ENCODE measurements around the gene MRPL12. TPM values are rescaled to one million over a fixed set of nuclear protein-coding genes. Genes with fewer than 3 reads are reported as not detected.

MRPL12 gene
- total and polyA plus RNA-seq, 2 experiments from 2014 or later: 24.5 to 94.6 TPM

DNA sequence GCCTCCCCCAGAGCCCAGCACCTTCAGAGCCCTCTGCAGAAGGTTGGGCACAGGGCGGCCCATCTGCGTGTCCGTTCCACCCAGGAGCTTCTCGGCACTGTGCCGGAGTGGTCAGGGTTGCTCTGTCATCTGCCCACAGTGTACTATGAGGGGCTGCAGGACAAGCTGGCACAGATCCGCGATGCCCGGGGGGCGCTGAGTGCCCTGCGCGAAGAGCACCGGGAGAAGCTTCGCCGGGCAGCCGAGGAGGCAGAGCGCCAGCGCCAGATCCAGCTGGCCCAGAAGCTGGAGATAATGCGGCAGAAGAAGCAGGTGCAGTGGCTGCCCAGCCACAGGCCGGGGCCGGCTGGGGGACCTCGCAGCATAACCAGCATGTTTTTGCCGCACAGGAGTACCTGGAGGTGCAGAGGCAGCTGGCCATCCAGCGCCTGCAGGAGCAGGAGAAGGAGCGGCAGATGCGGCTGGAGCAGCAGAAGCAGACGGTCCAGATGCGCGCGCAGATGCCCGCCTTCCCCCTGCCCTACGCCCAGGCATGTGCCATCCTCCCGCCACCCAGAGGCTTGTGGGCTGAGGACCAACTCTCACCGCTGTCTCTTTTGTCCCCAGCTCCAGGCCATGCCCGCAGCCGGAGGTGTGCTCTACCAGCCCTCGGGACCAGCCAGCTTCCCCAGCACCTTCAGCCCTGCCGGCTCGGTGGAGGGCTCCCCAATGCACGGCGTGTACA, 6.8 kb upstream of the MRPL12 start:
- Histone ChIP-seq H2AFZ (no peak overlapping the region), H3K79me2 (peaks cover 48% of the 10 kb centered on the region), H3K4me2 (no peak overlapping the region), H4K20me1 (ENCODE audit: insufficient read depth, poor library complexity, severe bottlenecking) (peaks cover 11% of the 10 kb centered on the region), H3K9me3 (ENCODE audit: low read depth) (no peaks in the 10 kb centered on the region), H3K36me3 (replicated peaks; ENCODE audit: insufficient read depth, low read depth) (no peaks in the 10 kb centered on the region), H3K4me1 (ENCODE audit: insufficient read depth) (peaks cover under 1% of the 10 kb centered on the region), H3K27me3 (no peaks in the 10 kb centered on the region), H3K27ac (no peak overlapping the region), H3K9me2 (replicated peaks; ENCODE audit: insufficient read depth) (no peaks in the 10 kb centered on the region), H3K4me3 (no peak overlapping the region)
- 98% methylated on average over 39 of the region's 40 CpGs for WGBS (ENCODE audit: low lambda C conversion rate, missing lambda C conversion rate)
- no peak for DNase-seq (ENCODE audit: low spot score)
- TF ChIP-seq EZH2 (IDR thresholded peaks at IDR 0.05; ENCODE audit: borderline replicate concordance) (no peak), CTCF (IDR thresholded peaks at IDR 0.05; ENCODE audit: poor library complexity) (no peak), EZH2phosphoT487 (IDR thresholded peaks at IDR 0.05; ENCODE audit: low read depth, severe bottlenecking, unreplicated experiment) (no peak)

GRCh38 chr17:81697261-81698044, 5.7 kb upstream of the MRPL12 start:
- Histone ChIP-seq H3K36me3 (replicated peaks; ENCODE audit: insufficient read depth, low read depth) (no peaks in the 10 kb centered on the region), H3K79me2 (peaks cover 57% of the 10 kb centered on the region), H3K4me3 (no peak overlapping the region), H3K4me2 (no peak overlapping the region), H4K20me1 (ENCODE audit: insufficient read depth, poor library complexity, severe bottlenecking) (peaks cover 16% of the 10 kb centered on the region), H3K9me2 (replicated peaks; ENCODE audit: insufficient read depth) (no peaks in the 10 kb centered on the region), H3K27ac (no peak overlapping the region), H3K4me1 (ENCODE audit: insufficient read depth) (peaks cover 11% of the 10 kb centered on the region), H3K27me3 (no peaks in the 10 kb centered on the region), H3K9me3 (ENCODE audit: low read depth) (no peaks in the 10 kb centered on the region), H2AFZ (no peak overlapping the region)
- TF ChIP-seq CTCF (IDR thresholded peaks at IDR 0.05; ENCODE audit: poor library complexity): no peak
- no peak for DNase-seq (ENCODE audit: low spot score)
- WGBS (ENCODE audit: low lambda C conversion rate, missing lambda C conversion rate): 91% methylated on average over 24 of the region's 25 CpGs

GRCh38 chr17:81700353-81701287, 2.5 kb upstream of the MRPL12 start:
- DNase-seq (ENCODE audit: low spot score): no peak
- H3K9me3 ChIP-seq (ENCODE audit: low read depth): no peaks in the 10 kb centered on the region
- H3K4me1 ChIP-seq (ENCODE audit: insufficient read depth): peaks cover 18% of the 10 kb centered on the region
- H3K4me3 ChIP-seq: no peak overlapping the region
- WGBS (ENCODE audit: low lambda C conversion rate, missing lambda C conversion rate): 96% methylated on average over 20 of the region's 25 CpGs
- H3K27ac ChIP-seq: no peak overlapping the region
- no peaks in the 10 kb centered on the region for H3K9me2 ChIP-seq (replicated peaks; ENCODE audit: insufficient read depth)
- H3K4me2 ChIP-seq: peak overlapping the region; percentile 94
- H3K27me3 ChIP-seq: no peaks in the 10 kb centered on the region
- TF ChIP-seq EZH2phosphoT487 (IDR thresholded peaks at IDR 0.05; ENCODE audit: low read depth, severe bottlenecking, unreplicated experiment) (no peak), CTCF (IDR thresholded peaks at IDR 0.05; ENCODE audit: poor library complexity) (no peak), EZH2 (IDR thresholded peaks at IDR 0.05; ENCODE audit: borderline replicate concordance) (no peak)
- H2AFZ ChIP-seq: no peak overlapping the region
- H3K79me2 ChIP-seq: peaks cover 79% of the 10 kb centered on the region
- H3K36me3 ChIP-seq (replicated peaks; ENCODE audit: insufficient read depth, low read depth): no peaks in the 10 kb centered on the region
- peaks cover 16% of the 10 kb centered on the region for H4K20me1 ChIP-seq (ENCODE audit: insufficient read depth, poor library complexity, severe bottlenecking)

All from hepatocyte (in vitro differentiated cells).